Endodermal cell (in vitro differentiated cells): ENCODE results near the gene SERPINA5. TPM values are rescaled to one million over a fixed set of nuclear protein-coding genes. Genes with fewer than 3 reads are reported as not detected.

Source experiments
- DNase-seq: peaks from one replicate; pipeline ENCODE4 v3.0.0-alpha.2; 2017
- H3K27ac ChIP-seq: 2 replicates; pipeline ENCODE4 v1.5.1; 2013; ENCODE audit warnings: mild to moderate bottlenecking, low read depth, low read length, moderate library complexity
- H3K27me3 ChIP-seq: 2 replicates; pipeline ENCODE4 v1.6.1; 2013; ENCODE audit warnings: mild to moderate bottlenecking, low read length, moderate library complexity; ENCODE audit not compliant: insufficient read depth, control insufficient read depth, poor library complexity, severe bottlenecking
- H3K36me3 ChIP-seq: 2 replicates; pipeline ENCODE4 v1.7.0; 2013; ENCODE audit warnings: mild to moderate bottlenecking, low read length, moderate library complexity; ENCODE audit not compliant: control insufficient read depth, insufficient read depth
- H3K4me1 ChIP-seq: one replicate; pipeline ENCODE4 v1.7.0; 2013; ENCODE audit warnings: low read length; ENCODE audit not compliant: control insufficient read depth, insufficient read depth
- H3K4me3 ChIP-seq: 2 replicates; pipeline ENCODE4 v1.5.1; 2013; ENCODE audit warnings: mild to moderate bottlenecking, low read length, moderate library complexity
- H3K9ac ChIP-seq: 2 replicates; pipeline ENCODE4 v1.6.1; 2013; ENCODE audit warnings: mild to moderate bottlenecking, low read length, moderate library complexity; ENCODE audit not compliant: poor library complexity, severe bottlenecking; ENCODE audit errors: extremely low read depth
- H3K9me3 ChIP-seq: 2 replicates; pipeline ENCODE4 v1.6.1; 2013; ENCODE audit warnings: mild to moderate bottlenecking, low read length, moderate library complexity; ENCODE audit not compliant: control insufficient read depth
- H3K27ac Mint-ChIP-seq: 2 replicates; pipeline ENCODE4 v1.8.0; 2020; ENCODE audit warnings: mixed read lengths
- H3K27me3 Mint-ChIP-seq: 2 replicates; pipeline ENCODE4 v1.8.0; 2021; ENCODE audit warnings: mild to moderate bottlenecking, mixed read lengths; ENCODE audit not compliant: insufficient read depth
- H3K36me3 Mint-ChIP-seq: 2 replicates; pipeline ENCODE4 v1.8.0; 2020; ENCODE audit warnings: low read depth, mixed read lengths
- H3K4me1 Mint-ChIP-seq: 2 replicates; pipeline ENCODE4 v1.8.0; 2020; ENCODE audit warnings: mixed read lengths
- H3K4me3 Mint-ChIP-seq: 2 replicates; pipeline ENCODE4 v1.8.0; 2020; ENCODE audit warnings: mild to moderate bottlenecking, moderate library complexity, mixed read lengths
- H3K9me3 Mint-ChIP-seq: 2 replicates; pipeline ENCODE4 v1.8.0; 2020; ENCODE audit warnings: mild to moderate bottlenecking, mixed read lengths
- CTCF ChIP-seq: fragments of 200-600 bp; sonication (generic); conservative IDR thresholded peaks from 2 replicates; pipeline ENCODE4 v1.5.0; 2021; ENCODE audit warnings: antibody characterized with exemption, mild to moderate bottlenecking
- WGBS, 2 experiments: methylation state at CpG; one replicate each; pipeline versions ENCODE4 v1.1.5 to v1.1.7; 2013; ENCODE audit warnings: missing lambda C conversion rate in 2 of 2, mixed read lengths in 1 of 2; ENCODE audit not compliant: insufficient coverage in 1 of 2, insufficient read length in 1 of 2; 5-methylcytosine and 5-hydroxymethylcytosine counted together
- total RNA-seq, 2 donors: library from RNA; stranded (reverse); fragmentation: NEBNext Ultra II Directional in 1 of 2; extraction: Animal tissue kit (Norgen Biotek cat#: 25700) in 1 of 2; gene quantifications; 2 replicates in 1 of 2; 3 replicates in 1 of 2; pipeline ENCODE4 v1.2.1, GENCODE V29; 2021

SERPINA5 gene
- total RNA-seq, 2 donors from 2014 or later: 1.5 to 2.8 TPM

DNA sequence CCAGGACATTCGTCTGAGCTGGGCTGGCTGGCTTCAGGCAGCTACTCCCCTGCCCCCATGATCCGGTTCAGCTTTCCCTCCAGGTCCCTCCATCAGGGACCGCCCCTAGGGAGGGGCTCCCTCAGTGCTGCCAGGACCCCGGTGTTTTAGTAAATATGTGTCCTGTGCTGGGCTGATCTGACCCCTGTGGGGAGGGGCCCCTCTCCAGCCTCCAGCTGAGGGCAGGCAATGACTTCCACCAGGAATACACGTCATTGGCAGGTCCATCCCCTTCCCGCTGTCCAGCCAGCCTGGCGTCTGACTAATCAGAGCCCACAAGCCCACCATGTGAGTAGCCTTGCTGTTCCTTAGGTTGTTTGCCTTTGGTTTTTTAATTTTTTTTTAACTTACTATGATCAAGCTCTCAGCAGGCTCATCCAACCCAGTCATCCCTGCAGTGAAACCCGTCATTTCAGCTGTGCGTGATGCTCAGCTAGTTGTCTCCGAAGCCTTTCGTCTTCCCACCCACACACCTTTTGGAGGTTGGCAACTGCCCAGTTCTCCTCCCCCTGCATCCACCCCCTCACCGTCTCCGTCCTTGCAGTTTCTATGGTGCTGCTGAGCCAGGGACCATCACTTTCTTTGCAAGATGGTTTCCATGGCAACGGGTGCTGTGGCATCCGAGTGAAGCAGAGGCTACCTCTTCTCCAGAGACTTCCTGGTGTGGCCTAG lies 35.9 kb upstream of the SERPINA5 start:
- peak overlapping the region; percentile 1 for H3K27ac Mint-ChIP-seq
- H3K4me1 ChIP-seq: peaks cover 3% of the 10 kb centered on the region
- no peak for TF ChIP-seq CTCF
- no peaks in the 10 kb centered on the region for H3K9me3 ChIP-seq
- H3K9ac ChIP-seq: no peak overlapping the region
- DNase-seq: peak; percentile 51
- H3K27me3 Mint-ChIP-seq: peaks cover 8% of the 10 kb centered on the region
- H3K4me1 Mint-ChIP-seq: peaks cover 5% of the 10 kb centered on the region
- no peak overlapping the region for H3K4me3 ChIP-seq
- no peaks in the 10 kb centered on the region for H3K36me3 ChIP-seq
- no peaks in the 10 kb centered on the region for H3K27me3 ChIP-seq
- WGBS, 2 experiments: 79 to 83% methylated on average over 9 to 15 of the region's 15 CpGs
- H3K36me3 Mint-ChIP-seq: no peaks in the 10 kb centered on the region
- no peak overlapping the region for H3K27ac ChIP-seq
- no peaks in the 10 kb centered on the region for H3K9me3 Mint-ChIP-seq
- no peak overlapping the region for H3K4me3 Mint-ChIP-seq

DNA sequence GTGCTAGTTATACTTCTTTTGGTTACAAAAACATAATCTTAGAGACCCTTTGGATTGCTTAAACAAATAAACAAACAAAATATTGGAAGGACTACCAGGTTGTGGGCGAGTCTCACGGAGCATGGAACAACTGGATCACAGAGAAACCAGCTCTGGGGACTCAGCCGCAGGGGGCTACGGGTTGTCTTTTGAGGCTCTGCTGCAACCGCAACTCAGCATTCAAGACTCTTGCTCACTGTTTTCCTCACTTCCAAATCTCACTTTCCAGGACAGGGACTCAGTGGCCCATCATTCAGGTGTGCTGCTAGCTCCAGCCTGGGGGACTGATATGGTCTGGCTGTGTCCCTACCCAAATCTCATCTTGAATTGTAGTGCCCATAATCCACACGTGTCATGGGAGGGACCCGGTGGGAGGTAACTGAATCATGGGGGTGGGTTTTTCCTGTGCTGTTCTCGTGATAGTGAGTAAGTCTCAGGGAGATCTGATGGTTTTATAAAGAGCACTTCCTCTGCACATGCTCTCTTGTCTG lies 34.0 kb upstream of the SERPINA5 start:
- peaks cover 8% of the 10 kb centered on the region for H3K27me3 Mint-ChIP-seq
- H3K27ac Mint-ChIP-seq: no peak overlapping the region
- H3K4me3 ChIP-seq: no peak overlapping the region
- peaks cover 2% of the 10 kb centered on the region for H3K9me3 Mint-ChIP-seq
- WGBS, 2 experiments: 89 to 91% methylated on average over 8 of the region's 8 CpGs
- TF ChIP-seq CTCF: no peak
- DNase-seq: peak; percentile 22
- no peaks in the 10 kb centered on the region for H3K27me3 ChIP-seq
- H3K27ac ChIP-seq: no peak overlapping the region
- H3K4me1 ChIP-seq: no peaks in the 10 kb centered on the region
- no peak overlapping the region for H3K9ac ChIP-seq
- H3K36me3 ChIP-seq: no peaks in the 10 kb centered on the region
- no peaks in the 10 kb centered on the region for H3K4me1 Mint-ChIP-seq
- H3K36me3 Mint-ChIP-seq: no peaks in the 10 kb centered on the region
- no peak overlapping the region for H3K4me3 Mint-ChIP-seq
- peaks cover under 1% of the 10 kb centered on the region for H3K9me3 ChIP-seq

DNA sequence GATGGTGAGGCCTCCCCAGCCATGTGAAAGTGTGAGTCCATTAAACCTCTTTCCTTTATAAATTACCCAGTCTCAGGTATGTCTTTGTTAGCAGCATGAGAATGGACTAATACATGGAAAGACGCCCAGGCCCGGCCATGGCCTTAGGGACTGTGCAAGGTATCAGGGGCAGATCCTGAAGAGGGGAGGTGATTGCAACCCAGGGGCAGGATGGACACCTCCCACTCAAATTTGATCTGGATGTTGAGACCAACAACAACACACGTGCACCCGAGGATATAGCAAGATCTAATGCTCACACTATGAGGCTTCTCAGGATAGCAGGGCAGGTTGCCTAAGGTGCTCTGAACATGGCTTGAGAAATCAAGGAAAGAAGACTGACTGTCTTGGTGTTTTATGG lies 33.5 kb upstream of the SERPINA5 start:
- Histone ChIP-seq H3K27ac (no peak overlapping the region), H3K4me1 (no peaks in the 10 kb centered on the region), H3K36me3 (no peaks in the 10 kb centered on the region), H3K4me3 (no peak overlapping the region), H3K9me3 (peaks cover 5% of the 10 kb centered on the region), H3K9ac (no peak overlapping the region), H3K27me3 (no peaks in the 10 kb centered on the region)
- Mint-ChIP-seq H3K27ac (no peak overlapping the region), H3K9me3 (peaks cover 7% of the 10 kb centered on the region), H3K4me1 (no peaks in the 10 kb centered on the region), H3K27me3 (peaks cover 12% of the 10 kb centered on the region), H3K36me3 (no peaks in the 10 kb centered on the region), H3K4me3 (no peak overlapping the region)
- 78 to 84% methylated on average over 3 to 4 of the region's 4 CpGs for WGBS, 2 experiments
- TF ChIP-seq CTCF: no peak
- peak; percentile 19 for DNase-seq
